ENCODE results near the gene SLC25A38.
"Not testable (repeated sequence)": the region's sequence is repeated elsewhere in the genome, so short reads cannot be mapped to it uniquely, and the experiment has no call there.

Gene SLC25A38

GRCh38 chr3:39383045-39383880 is at the start of gene SLC25A38:
TSS of gene SLC25A38 (plus strand) at chr3:39383370. CDS start at chr3:39383725, 355 bp downstream.
- TF ChIP-seq POLR2A (IDR thresholded peaks at IDR 0.05; ENCODE audit: low read depth, low read length): peak; percentile 31
- FAIRE-seq (no peak), DNase-seq (ENCODE audit: insufficient read length, low spot score) (peak; percentile 75)

GRCh38 chr3:39333607-39334006 is 49.6 kb upstream of the SLC25A38 start:
- DNase-seq (ENCODE audit: insufficient read length, low spot score) (no peak), FAIRE-seq (no peak)
- no peak for TF ChIP-seq POLR2A (IDR thresholded peaks at IDR 0.05; ENCODE audit: low read depth, low read length)

GRCh38 chr3:39334205-39334604 is 49.0 kb upstream of the SLC25A38 start:
- no peak for DNase-seq (ENCODE audit: insufficient read length, low spot score)
- no peak for TF ChIP-seq POLR2A (IDR thresholded peaks at IDR 0.05; ENCODE audit: low read depth, low read length)
- FAIRE-seq: no peak

- no peak for DNase-seq (ENCODE audit: insufficient read length, low spot score)
- no peak for TF ChIP-seq POLR2A (IDR thresholded peaks at IDR 0.05; ENCODE audit: low read depth, low read length)
- no peak for FAIRE-seq
These were observed 45.0 kb upstream of the SLC25A38 start for GRCh38 chr3:39338201-39338600.

- DNase-seq (ENCODE audit: insufficient read length, low spot score) (no peak), FAIRE-seq (no peak)
- TF ChIP-seq POLR2A (IDR thresholded peaks at IDR 0.05; ENCODE audit: low read depth, low read length): no peak
These were observed 44.1 kb upstream of the SLC25A38 start for GRCh38 chr3:39339086-39339485.

- FAIRE-seq: no peak
- no peak for TF ChIP-seq POLR2A (IDR thresholded peaks at IDR 0.05; ENCODE audit: low read depth, low read length)
These were observed 40.0 kb upstream of the SLC25A38 start for GRCh38 chr3:39343076-39343717.

GRCh38 chr3:39343760-39344159 is 39.4 kb upstream of the SLC25A38 start:
- DNase-seq (ENCODE audit: insufficient read length, low spot score) (no peak), FAIRE-seq (no peak)
- no peak for TF ChIP-seq POLR2A (IDR thresholded peaks at IDR 0.05; ENCODE audit: low read depth, low read length)

More at GRCh38 chr3:39343076-39343717, 40.0 kb upstream of the SLC25A38 start:
- no peak for DNase-seq (ENCODE audit: insufficient read length, low spot score)

- DNase-seq (ENCODE audit: insufficient read length, low spot score): no peak
- FAIRE-seq: no peak
- TF ChIP-seq POLR2A (IDR thresholded peaks at IDR 0.05; ENCODE audit: low read depth, low read length): no peak
These were observed 38.3 kb upstream of the SLC25A38 start for GRCh38 chr3:39344746-39345344.

GRCh38 chr3:39346785-39347585 is 36.2 kb upstream of the SLC25A38 start:
- no peak for DNase-seq (ENCODE audit: insufficient read length, low spot score)
- no peak for TF ChIP-seq POLR2A (IDR thresholded peaks at IDR 0.05; ENCODE audit: low read depth, low read length)
- FAIRE-seq: no peak

GRCh38 chr3:39347586-39347876 is 35.6 kb upstream of the SLC25A38 start:
- FAIRE-seq: no peak
- DNase-seq (ENCODE audit: insufficient read length, low spot score): no peak
- no peak for TF ChIP-seq POLR2A (IDR thresholded peaks at IDR 0.05; ENCODE audit: low read depth, low read length)

GRCh38 chr3:39349080-39349479 is 34.1 kb upstream of the SLC25A38 start:
- DNase-seq (ENCODE audit: insufficient read length, low spot score) (no peak), FAIRE-seq (no peak)
- TF ChIP-seq POLR2A (IDR thresholded peaks at IDR 0.05; ENCODE audit: low read depth, low read length): no peak

- DNase-seq (ENCODE audit: insufficient read length, low spot score): no peak
- TF ChIP-seq POLR2A (IDR thresholded peaks at IDR 0.05; ENCODE audit: low read depth, low read length): no peak
- FAIRE-seq: peak; percentile 52
These were observed 32.5 kb upstream of the SLC25A38 start for GRCh38 chr3:39350714-39351113.

- DNase-seq (ENCODE audit: insufficient read length, low spot score); FAIRE-seq: not testable (repeated sequence)
These were observed 32.0 kb upstream of the SLC25A38 start for GRCh38 chr3:39351134-39351533.

- not testable (repeated sequence) for FAIRE-seq; DNase-seq (ENCODE audit: insufficient read length, low spot score)
These were observed 29.8 kb upstream of the SLC25A38 start for GRCh38 chr3:39353168-39353927.

Data from H54 (cell line).